Ramos (cell line): ENCODE data around the gene RET.

Experiments
- in situ Hi-C: fragments of 300-500 bp; cut with MboI; formaldehyde crosslinking; loops from one replicate; pipeline ENCODE4 v1.14.3; 2022; ENCODE audit warnings: low sequenced_read_pairs; ENCODE audit not compliant: unreplicated experiment

The RET gene

GRCh38 chr10:43076876-43077420 lies at the start of gene RET:
RET (plus strand) TSS chr10:43077069; CDS start chr10:43077259, 190 bp downstream.
- in situ Hi-C loops, result no loop called here

- in situ Hi-C loops, result no loop called here
These were observed 49.4 kb upstream of the RET start for GRCh38 chr10:43027331-43027955.

GRCh38 chr10:43028143-43028542 lies 48.7 kb upstream of the RET start:
- in situ Hi-C loops, result no loop called here

- in situ Hi-C loops, result no loop called here
These were observed 47.8 kb upstream of the RET start for GRCh38 chr10:43029043-43029442.

- in situ Hi-C loops, result no loop called here
These were observed 44.3 kb upstream of the RET start for GRCh38 chr10:43032613-43033012.

- in situ Hi-C loops, result no loop called here
These were observed 41.1 kb upstream of the RET start for GRCh38 chr10:43035800-43036199.

- in situ Hi-C loops, result no loop called here
These were observed 40.1 kb upstream of the RET start for GRCh38 chr10:43036481-43037428.

GRCh38 chr10:43037440-43037839 lies 39.4 kb upstream of the RET start:
- in situ Hi-C loops, result no loop called here

- in situ Hi-C loops, result no loop called here
These were observed 38.7 kb upstream of the RET start for GRCh38 chr10:43037942-43038782.

- in situ Hi-C loops, result no loop called here
These were observed 37.9 kb upstream of the RET start for GRCh38 chr10:43038783-43039623.

GRCh38 chr10:43039624-43040481 lies 37.0 kb upstream of the RET start:
- in situ Hi-C loops, result no loop called here

- in situ Hi-C loops, result no loop called here
These were observed 36.2 kb upstream of the RET start for GRCh38 chr10:43040482-43041256.

GRCh38 chr10:43041422-43042342 lies 35.2 kb upstream of the RET start:
- in situ Hi-C loops, result no loop called here

- in situ Hi-C loops, result no loop called here
These were observed 34.1 kb upstream of the RET start for GRCh38 chr10:43042503-43043341.

- in situ Hi-C loops, result no loop called here
These were observed 33.5 kb upstream of the RET start for GRCh38 chr10:43043342-43043772.
